IPS-20b (cell line): ENCODE results near the gene NOTCH2.

ENCODE experiments used
- H3K27ac ChIP-seq: one replicate; pipeline ENCODE4 v1.5.1; 2013; ENCODE audit warnings: low read length
- H3K27me3 ChIP-seq: 2 replicates; pipeline ENCODE4 v1.6.1; 2013; ENCODE audit warnings: mild to moderate bottlenecking, low read length, inconsistent platforms; ENCODE audit not compliant: insufficient read depth
- H3K36me3 ChIP-seq: 2 replicates; pipeline ENCODE4 v1.6.1; 2013; ENCODE audit warnings: low read depth, mild to moderate bottlenecking, inconsistent platforms, low read length, moderate library complexity; ENCODE audit not compliant: insufficient read depth
- H3K4me1 ChIP-seq: 2 replicates; pipeline ENCODE4 v1.6.1; 2013; ENCODE audit warnings: mild to moderate bottlenecking, control low read depth, inconsistent platforms, low read length, moderate library complexity; ENCODE audit not compliant: insufficient read depth
- H3K4me3 ChIP-seq: 2 replicates; pipeline ENCODE4 v1.5.1; 2013; ENCODE audit warnings: mild to moderate bottlenecking, low read length, inconsistent platforms
- H3K9ac ChIP-seq: 2 replicates; pipeline ENCODE4 v1.6.1; 2013; ENCODE audit warnings: low read depth, mild to moderate bottlenecking, inconsistent platforms, low read length, moderate library complexity
- H3K9me3 ChIP-seq: 2 replicates; pipeline ENCODE4 v1.6.1; 2013; ENCODE audit warnings: mild to moderate bottlenecking, low read depth, low read length, inconsistent platforms; ENCODE audit not compliant: insufficient read depth

The NOTCH2 gene

DNA sequence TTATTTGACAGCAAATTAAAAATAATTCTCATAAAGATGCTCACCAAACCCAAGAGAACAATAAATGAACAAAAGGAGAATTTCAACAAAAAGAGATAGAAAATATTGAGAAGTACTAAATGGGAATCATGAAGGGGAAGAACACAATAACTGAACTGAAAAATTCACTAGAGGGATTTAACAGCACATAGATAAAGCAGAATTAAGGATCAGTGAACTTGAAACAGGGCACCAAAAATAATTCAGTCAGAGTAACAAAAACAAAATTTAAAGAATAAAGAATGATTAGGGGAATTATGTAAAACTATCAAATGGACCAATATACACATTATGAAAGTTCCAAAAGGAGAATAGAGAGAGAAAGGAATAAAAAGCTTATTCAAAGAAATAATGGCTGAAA is 181.0 kb downstream of the NOTCH2 start:
- Histone ChIP-seq H3K27me3 (no peaks in the 10 kb centered on the region), H3K4me3 (no peak overlapping the region), H3K9ac (no peak overlapping the region), H3K36me3 (no peaks in the 10 kb centered on the region), H3K4me1 (no peaks in the 10 kb centered on the region), H3K27ac (no peak overlapping the region), H3K9me3 (no peaks in the 10 kb centered on the region)

DNA sequence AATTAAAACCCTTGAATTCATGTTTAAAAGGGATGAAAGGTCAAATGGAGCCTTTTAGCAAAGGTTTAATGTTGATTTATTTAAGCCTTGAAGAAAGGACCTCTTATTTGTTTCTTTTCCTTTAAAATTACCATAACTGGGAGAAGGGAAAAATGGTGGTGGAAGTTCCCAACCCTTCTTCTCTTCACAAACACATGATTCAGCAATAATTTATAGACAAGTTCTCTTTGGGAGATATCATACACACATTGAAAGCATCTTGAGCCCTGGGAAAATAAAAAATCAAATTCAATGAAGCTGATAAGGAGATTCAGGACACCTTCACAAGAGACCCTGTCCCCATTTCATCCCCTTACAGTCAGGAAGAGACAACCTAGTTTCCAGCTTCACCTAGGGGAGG is 182.0 kb downstream of the NOTCH2 start:
- Histone ChIP-seq H3K4me3 (no peak overlapping the region), H3K27me3 (no peaks in the 10 kb centered on the region), H3K4me1 (no peaks in the 10 kb centered on the region), H3K36me3 (no peaks in the 10 kb centered on the region), H3K9me3 (no peaks in the 10 kb centered on the region), H3K9ac (no peak overlapping the region), H3K27ac (no peak overlapping the region)

DNA sequence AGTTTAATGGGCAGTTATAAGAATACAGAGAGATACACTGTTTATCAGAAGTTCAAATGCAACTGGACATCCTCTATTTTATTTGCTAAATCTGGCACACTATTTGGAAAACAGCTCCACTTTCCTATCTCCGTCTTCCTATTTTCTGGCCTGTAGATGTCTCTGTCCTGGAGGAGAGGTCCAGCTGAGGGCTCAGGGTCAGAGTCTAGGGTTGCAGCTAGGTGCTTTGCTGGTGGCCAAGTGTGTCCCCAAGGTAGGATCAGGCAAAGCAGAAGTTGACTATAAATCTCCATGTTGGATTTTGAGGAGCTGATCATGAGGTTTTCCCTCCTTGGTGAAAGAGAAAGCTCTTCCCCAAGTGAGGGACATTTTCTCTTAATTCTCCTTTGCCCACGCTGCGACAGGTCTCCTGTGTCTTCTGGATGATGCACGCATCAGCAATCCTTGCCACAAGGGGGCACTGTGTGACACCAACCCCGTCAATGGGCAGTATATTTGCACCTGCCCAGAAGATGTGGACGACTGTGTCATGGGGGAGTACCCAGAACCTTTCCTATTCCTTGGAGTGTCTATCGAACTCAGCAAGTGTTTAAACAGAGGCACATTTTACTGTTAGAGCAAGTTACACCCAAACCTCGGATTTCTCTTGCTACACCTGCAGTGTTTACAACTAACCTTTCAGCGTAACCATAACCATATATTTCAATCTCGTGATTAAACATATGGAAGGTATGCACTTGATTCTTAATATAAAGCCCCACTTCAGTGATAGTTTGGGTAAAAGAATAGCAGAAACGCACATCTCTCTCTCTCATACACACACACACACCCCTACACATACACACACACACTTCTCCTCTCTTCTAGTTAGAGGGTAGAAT is 183.3 kb downstream of the NOTCH2 start:
- H3K27ac ChIP-seq = no peak overlapping the region
- no peaks in the 10 kb centered on the region for H3K4me1 ChIP-seq

DNA sequence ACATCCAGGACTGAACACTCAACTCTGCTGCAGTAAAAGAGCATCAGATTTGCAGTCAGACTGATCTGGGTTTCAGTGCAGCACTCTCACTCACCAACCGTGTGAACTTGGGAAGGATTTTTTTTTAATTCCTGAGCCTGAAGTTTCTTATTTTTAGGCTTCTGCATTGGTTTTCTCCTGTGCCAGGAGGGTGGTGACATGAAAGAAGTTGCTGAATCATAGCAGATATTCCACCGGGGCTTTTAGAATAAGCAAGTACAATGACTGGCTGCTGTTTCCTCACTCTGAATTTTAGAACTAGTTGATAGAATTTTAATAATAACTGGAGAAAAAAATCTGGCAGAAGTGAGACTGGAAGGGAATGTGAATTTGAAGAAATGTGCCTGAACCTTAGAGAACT is 184.8 kb downstream of the NOTCH2 start:
- Histone ChIP-seq H3K36me3 (no peaks in the 10 kb centered on the region), H3K4me3 (no peak overlapping the region), H3K27me3 (no peaks in the 10 kb centered on the region), H3K4me1 (no peaks in the 10 kb centered on the region), H3K9me3 (no peaks in the 10 kb centered on the region), H3K27ac (no peak overlapping the region), H3K9ac (no peak overlapping the region)

More for the DNA sequence above, 183.3 kb downstream of the NOTCH2 start:
- Histone ChIP-seq H3K9ac (no peak overlapping the region), H3K27me3 (no peaks in the 10 kb centered on the region), H3K9me3 (no peaks in the 10 kb centered on the region), H3K4me3 (no peak overlapping the region), H3K36me3 (no peaks in the 10 kb centered on the region)

DNA sequence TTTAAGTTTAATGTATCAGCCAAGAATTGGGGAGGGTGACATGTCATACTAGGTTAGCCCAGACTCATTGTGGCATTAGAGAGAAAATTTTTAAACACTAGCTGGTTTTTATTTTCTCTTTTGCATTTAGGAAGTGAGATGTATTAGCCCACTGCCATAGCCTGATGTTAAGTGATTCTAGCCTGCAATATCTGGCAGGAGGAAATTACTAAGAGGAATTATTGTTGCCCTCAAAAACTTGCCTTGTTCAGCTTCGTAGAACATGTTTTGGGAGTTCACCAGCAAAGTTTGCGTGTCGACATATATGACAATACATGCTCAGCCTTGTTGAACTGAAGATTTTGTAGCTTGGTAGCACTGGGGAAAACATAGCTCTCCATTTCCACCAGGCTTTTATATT is 185.6 kb downstream of the NOTCH2 start:
- no peak overlapping the region for H3K27ac ChIP-seq
- no peaks in the 10 kb centered on the region for H3K4me1 ChIP-seq
- H3K4me3 ChIP-seq = no peak overlapping the region
- no peaks in the 10 kb centered on the region for H3K36me3 ChIP-seq
- H3K9ac ChIP-seq = no peak overlapping the region
- no peaks in the 10 kb centered on the region for H3K9me3 ChIP-seq
- no peaks in the 10 kb centered on the region for H3K27me3 ChIP-seq

DNA sequence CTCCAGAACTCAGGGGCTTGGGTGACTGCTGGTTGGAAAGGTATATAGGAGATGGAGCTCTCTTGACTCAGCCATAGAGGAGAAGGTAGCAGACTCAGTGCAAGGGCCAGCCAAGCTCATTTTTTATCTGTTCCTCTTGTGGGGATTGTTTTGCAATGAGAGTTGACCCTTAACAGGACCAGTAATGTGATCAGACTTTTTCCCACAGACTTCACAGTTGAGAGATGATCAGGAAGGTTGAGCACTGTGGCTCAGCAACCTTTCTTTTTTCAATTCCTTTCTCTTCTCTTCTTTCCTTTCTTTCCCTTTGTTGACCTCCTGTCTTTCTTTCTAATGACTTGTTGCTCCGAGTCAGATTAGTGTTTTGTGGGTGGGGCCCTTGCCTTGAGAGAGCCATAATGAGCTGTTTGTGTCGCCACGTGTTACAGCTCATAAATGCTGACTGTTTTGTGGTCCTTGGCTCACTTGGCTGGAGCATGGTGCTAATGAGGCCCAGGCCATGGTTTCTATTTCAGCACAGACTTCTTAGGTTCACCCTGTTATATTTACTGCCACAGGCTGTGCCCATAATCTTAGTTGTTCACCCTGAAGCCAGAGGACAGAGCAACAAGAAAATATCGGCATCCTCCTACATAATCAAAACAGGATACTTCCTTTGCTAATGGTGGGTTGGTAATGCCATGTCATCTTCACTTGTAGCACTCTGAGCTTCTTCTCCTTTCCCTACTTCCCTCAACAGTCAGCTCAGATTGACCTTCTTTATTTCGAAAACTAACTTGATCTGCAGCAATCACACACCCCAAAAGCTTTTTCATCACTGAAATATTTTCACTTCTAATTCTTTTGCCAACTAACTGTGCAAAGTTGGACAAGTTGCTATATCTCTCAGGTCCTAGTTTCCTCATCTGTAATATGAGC is 187.1 kb downstream of the NOTCH2 start:
- Histone ChIP-seq H3K27me3 (no peaks in the 10 kb centered on the region), H3K36me3 (no peaks in the 10 kb centered on the region), H3K9ac (no peak overlapping the region), H3K27ac (no peak overlapping the region), H3K4me1 (no peaks in the 10 kb centered on the region), H3K9me3 (no peaks in the 10 kb centered on the region), H3K4me3 (no peak overlapping the region)

DNA sequence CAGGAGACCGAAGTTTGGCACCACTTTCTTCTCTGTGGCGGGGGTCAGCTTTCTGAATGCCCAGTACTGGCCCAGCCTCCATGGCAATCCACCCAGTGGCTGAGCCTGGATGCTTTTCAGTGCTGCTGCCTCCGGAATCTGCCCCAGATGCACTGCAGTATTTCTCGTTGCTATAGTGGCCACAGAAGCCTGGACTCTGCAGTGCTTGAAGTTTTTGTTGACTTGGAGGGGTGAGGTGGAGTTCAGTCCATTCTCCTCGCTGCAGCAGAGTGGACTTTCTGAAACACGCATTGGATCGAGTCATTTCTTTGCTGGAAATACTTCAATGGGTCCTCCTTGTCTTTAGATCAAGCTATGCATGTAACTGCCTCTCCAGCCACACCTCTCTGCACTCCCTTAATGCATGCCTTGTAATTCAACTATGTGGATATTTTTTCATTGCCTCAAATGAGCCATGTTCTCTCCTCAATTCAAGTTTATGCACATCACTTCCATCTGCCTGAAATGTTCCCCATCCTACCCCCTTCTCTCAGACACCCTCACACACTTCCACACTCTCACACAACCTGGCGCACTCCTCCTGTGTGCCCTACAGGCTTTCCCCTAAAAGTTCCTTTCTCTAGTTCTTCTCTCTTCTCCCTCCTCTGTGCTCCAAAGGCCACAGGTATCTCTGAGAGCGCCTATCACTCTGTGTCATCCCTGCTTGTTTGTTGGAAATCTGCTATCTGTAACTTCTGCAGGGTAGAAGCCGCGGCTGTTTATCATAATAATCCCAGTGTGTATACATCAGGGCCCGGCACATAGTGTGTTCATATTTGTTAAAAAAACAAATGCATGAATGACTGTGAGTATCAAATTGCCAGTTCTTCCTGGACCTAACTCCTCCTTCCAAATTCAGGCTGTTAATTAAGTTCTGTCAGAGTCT is 189.7 kb downstream of the NOTCH2 start:
- no peaks in the 10 kb centered on the region for H3K36me3 ChIP-seq
- H3K9ac ChIP-seq = no peak overlapping the region
- H3K4me3 ChIP-seq = no peak overlapping the region
- H3K27ac ChIP-seq = no peak overlapping the region
- no peaks in the 10 kb centered on the region for H3K4me1 ChIP-seq
- no peaks in the 10 kb centered on the region for H3K27me3 ChIP-seq
- no peaks in the 10 kb centered on the region for H3K9me3 ChIP-seq

DNA sequence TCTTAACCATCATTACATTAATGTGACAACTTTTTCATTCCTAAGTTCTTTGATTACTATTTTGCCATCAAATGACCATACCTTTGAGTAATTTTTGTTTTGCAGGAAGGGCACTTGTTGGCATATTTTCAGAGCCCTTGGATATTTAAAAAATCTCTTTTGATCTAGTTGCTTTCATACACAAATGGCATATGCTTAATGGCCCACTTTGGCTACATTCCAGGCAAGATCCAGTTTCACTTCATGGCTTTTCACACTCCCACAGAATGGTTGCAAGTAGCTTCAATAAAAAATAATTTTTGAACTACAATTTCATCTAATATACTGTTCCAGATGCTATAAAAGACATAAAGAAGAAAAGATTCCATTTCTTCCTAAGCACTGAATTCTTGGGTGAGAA is 191.3 kb downstream of the NOTCH2 start:
- Histone ChIP-seq H3K4me1 (no peaks in the 10 kb centered on the region), H3K9ac (no peak overlapping the region), H3K27ac (no peak overlapping the region), H3K4me3 (no peak overlapping the region), H3K36me3 (no peaks in the 10 kb centered on the region), H3K9me3 (no peaks in the 10 kb centered on the region), H3K27me3 (no peaks in the 10 kb centered on the region)

DNA sequence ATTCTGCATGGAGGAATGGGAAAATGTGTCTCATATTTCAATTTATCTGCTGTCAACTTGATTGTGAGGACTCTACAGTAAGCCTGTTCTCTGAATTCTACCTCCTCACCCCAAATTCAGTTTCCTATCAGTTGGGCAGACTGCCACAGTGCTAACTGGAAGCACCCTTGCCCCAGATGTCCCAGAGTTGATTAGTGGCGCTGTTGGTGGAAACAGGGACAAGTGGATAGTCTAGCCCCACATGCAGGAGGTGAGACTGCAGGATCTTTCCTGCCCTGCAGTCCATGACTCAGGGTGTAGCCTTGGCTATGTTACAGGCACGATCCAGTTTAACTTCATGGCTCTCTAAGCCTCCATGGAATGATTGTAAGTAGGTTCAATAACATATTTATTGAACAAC is 195.3 kb downstream of the NOTCH2 start:
- H3K4me1 ChIP-seq = no peaks in the 10 kb centered on the region
- no peak overlapping the region for H3K4me3 ChIP-seq
- no peaks in the 10 kb centered on the region for H3K27me3 ChIP-seq
- H3K9me3 ChIP-seq = no peaks in the 10 kb centered on the region
- no peak overlapping the region for H3K9ac ChIP-seq
- no peak overlapping the region for H3K27ac ChIP-seq
- no peaks in the 10 kb centered on the region for H3K36me3 ChIP-seq

DNA sequence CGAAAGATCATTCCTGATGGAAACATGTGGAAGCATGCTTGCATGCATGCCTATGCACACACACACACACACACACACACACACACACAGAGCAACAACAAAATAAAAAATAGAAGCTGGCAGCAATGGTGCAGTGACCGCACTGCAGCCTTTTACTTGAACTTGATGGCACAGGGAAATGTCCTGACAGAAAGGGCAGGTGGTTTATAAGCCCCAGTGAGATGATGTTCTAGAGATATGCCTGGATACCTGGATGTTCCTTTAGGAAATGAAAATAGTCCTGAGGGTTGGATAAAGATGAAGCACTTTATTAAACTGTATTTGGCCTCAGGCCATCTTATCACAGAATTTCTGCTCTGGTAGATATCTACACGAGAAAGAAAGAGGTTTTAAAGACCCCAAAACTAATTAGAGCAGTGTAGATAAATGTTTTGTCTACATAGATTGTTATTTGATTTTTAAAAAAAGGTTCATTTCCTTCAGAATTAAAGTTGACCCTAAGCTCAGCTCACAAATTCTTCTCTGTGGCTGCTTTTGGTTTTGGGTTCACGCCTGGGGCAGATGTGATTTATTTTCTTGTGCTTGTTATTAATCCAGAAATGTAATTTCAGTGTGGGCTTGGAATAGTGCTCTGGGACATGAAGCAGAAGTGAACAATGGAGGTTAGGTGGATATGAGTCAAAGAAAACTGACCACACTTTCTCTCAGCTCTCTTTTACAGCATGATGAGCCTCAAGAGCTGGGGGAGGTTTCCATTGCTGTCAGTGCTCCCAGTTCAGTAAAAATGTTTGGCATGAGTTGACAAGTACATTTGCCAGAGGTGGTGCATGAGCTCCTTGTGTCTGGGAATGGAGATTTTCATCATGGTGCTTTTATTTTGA is 196.1 kb downstream of the NOTCH2 start:
- no peak overlapping the region for H3K4me3 ChIP-seq
- no peak overlapping the region for H3K27ac ChIP-seq
- H3K9me3 ChIP-seq = no peaks in the 10 kb centered on the region
- no peaks in the 10 kb centered on the region for H3K36me3 ChIP-seq
- no peak overlapping the region for H3K9ac ChIP-seq
- H3K4me1 ChIP-seq = no peaks in the 10 kb centered on the region
- no peaks in the 10 kb centered on the region for H3K27me3 ChIP-seq
